Tibial nerve (tissue), 4 donors: ENCODE results near the gene CLCA4. TPM values are rescaled to one million over a fixed set of nuclear protein-coding genes. Genes with fewer than 3 reads are reported as not detected.

Experiments
- DNase-seq, 2 donors: peaks; one replicate each; pipeline ENCODE4 v3.0.0-alpha.2; 2019; ENCODE audit warnings: low spot score in 2 of 2
- H3K27ac ChIP-seq, 4 donors: fragments of 200-600 bp; sonication (generic) in 3 of 4; one replicate each; pipeline ENCODE4 v1.5.1; 2017 to 2019; ENCODE audit warnings: mild to moderate bottlenecking in 1 of 4
- H3K27me3 ChIP-seq, 2 donors: fragments of 200-600 bp; sonication (generic) in 1 of 2; one replicate each; pipeline versions ENCODE4 v1.5.1 to v1.6.0; 2017 to 2019
- H3K36me3 ChIP-seq, 3 donors: fragments of 200-600 bp; sonication (generic); one replicate each; pipeline ENCODE4 v1.5.1; 2018 to 2019
- H3K4me1 ChIP-seq, 4 donors: fragments of 200-600 bp; sonication (generic) in 3 of 4; one replicate each; pipeline ENCODE4 v1.5.1; 2017 to 2019
- H3K4me3 ChIP-seq, 4 donors: fragments of 200-600 bp; sonication (generic) in 3 of 4; one replicate each; pipeline ENCODE4 v1.5.1; 2017 to 2019; ENCODE audit warnings: mild to moderate bottlenecking in 1 of 4, moderate library complexity in 1 of 4
- H3K9me3 ChIP-seq, 4 donors: fragments of 200-600 bp; sonication (generic) in 3 of 4; one replicate each; pipeline ENCODE4 v1.5.1; 2017 to 2019
- CTCF ChIP-seq, 5 experiments: fragments of 200-600 bp in 3 of 5; fragments of 450-650 bp in 2 of 5; sonication (generic) in 3 of 5; IDR thresholded peaks; one replicate each; pipeline ENCODE4 v1.5.1; 2016 to 2019; ENCODE audit warnings: antibody characterized with exemption in 5 of 5, mild to moderate bottlenecking in 3 of 5, moderate library complexity in 2 of 5
- EP300 ChIP-seq, 2 donors: sonication (generic); formaldehyde crosslinking; IDR thresholded peaks; one replicate each; pipeline ENCODE4 v1.6.1; 2017; ENCODE audit warnings: antibody characterized with exemption in 2 of 2, mild to moderate bottlenecking in 1 of 2
- POLR2A ChIP-seq, 2 donors: fragments of 450-650 bp; IDR thresholded peaks; one replicate each; pipeline ENCODE4 v1.6.1; 2017; ENCODE audit warnings: antibody characterized with exemption in 2 of 2, mild to moderate bottlenecking in 2 of 2, moderate library complexity in 2 of 2
- WGBS, 2 donors: methylation state at CpG; one replicate each; pipeline ENCODE4 v1.1.5; 2018; 5-methylcytosine and 5-hydroxymethylcytosine counted together
- total RNA-seq, 4 donors: library from RNA; depleted of rRNA; stranded (reverse); fragments of >200 nt; gene quantifications; one replicate each; pipeline ENCODE4 v1.1.0, GENCODE V29; 2016

The CLCA4 gene
- total RNA-seq, 4 donors from 2014 or later, result not detected

GRCh38 chr1:86502721-86503405 lies 44.0 kb upstream of the CLCA4 start:
- H3K4me3 ChIP-seq, result peak overlapping the region in 2 of 4 donors; percentile 21 to 36
- 64 to 72% methylated on average over 18 of the region's 18 CpGs for WGBS, 2 donors
- TF ChIP-seq CTCF (IDR thresholded peaks at IDR 0.05) (no peak), POLR2A (IDR thresholded peaks at IDR 0.05) (no peak), EP300 (IDR thresholded peaks at IDR 0.05) (no peak)
- H3K27me3 ChIP-seq, result no peaks in the 10 kb centered on the region
- peak overlapping the region in 1 of 4 donors; percentile 34 for H3K27ac ChIP-seq
- no peaks in the 10 kb centered on the region for H3K9me3 ChIP-seq
- no peaks in the 10 kb centered on the region for H3K36me3 ChIP-seq
- no peaks in the 10 kb centered on the region for H3K4me1 ChIP-seq
- no peak for DNase-seq

GRCh38 chr1:86503406-86504136 lies 43.3 kb upstream of the CLCA4 start:
- Histone ChIP-seq H3K36me3 (no peaks in the 10 kb centered on the region), H3K4me1 (no peaks in the 10 kb centered on the region), H3K27me3 (no peaks in the 10 kb centered on the region), H3K27ac (peak overlapping the region in 1 of 4 donors; percentile 24), H3K9me3 (no peaks in the 10 kb centered on the region), H3K4me3 (peak overlapping the region in 1 of 4 donors; percentile 10)
- DNase-seq, result no peak
- TF ChIP-seq CTCF (IDR thresholded peaks at IDR 0.05) (no peak), POLR2A (IDR thresholded peaks at IDR 0.05) (no peak), EP300 (IDR thresholded peaks at IDR 0.05) (no peak)
- 43 to 56% methylated on average over 18 of the region's 18 CpGs for WGBS, 2 donors

GRCh38 chr1:86504137-86504479 lies 42.8 kb upstream of the CLCA4 start:
- H3K36me3 ChIP-seq, result no peaks in the 10 kb centered on the region
- no peak for DNase-seq
- H3K27ac ChIP-seq, result peak overlapping the region in 1 of 4 donors; percentile 24
- 69 to 70% methylated on average over 9 of the region's 9 CpGs for WGBS, 2 donors
- no peaks in the 10 kb centered on the region for H3K4me1 ChIP-seq
- H3K27me3 ChIP-seq, result no peaks in the 10 kb centered on the region
- H3K4me3 ChIP-seq, result peak overlapping the region in 1 of 4 donors; percentile 10
- TF ChIP-seq POLR2A (IDR thresholded peaks at IDR 0.05), result no peak
- TF ChIP-seq CTCF (IDR thresholded peaks at IDR 0.05), result no peak
- TF ChIP-seq EP300 (IDR thresholded peaks at IDR 0.05), result no peak
- no peaks in the 10 kb centered on the region for H3K9me3 ChIP-seq

GRCh38 chr1:86504895-86505563 lies 41.8 kb upstream of the CLCA4 start:
- Histone ChIP-seq H3K9me3 (no peaks in the 10 kb centered on the region), H3K27ac (no peak overlapping the region), H3K4me3 (no peak overlapping the region), H3K36me3 (no peaks in the 10 kb centered on the region), H3K4me1 (no peaks in the 10 kb centered on the region), H3K27me3 (no peaks in the 10 kb centered on the region)
- WGBS, 2 donors, result 90 to 91% methylated on average over 9 of the region's 9 CpGs
- no peak for DNase-seq
- TF ChIP-seq EP300 (IDR thresholded peaks at IDR 0.05) (no peak), CTCF (IDR thresholded peaks at IDR 0.05) (no peak), POLR2A (IDR thresholded peaks at IDR 0.05) (no peak)

- H3K4me1 ChIP-seq, result no peaks in the 10 kb centered on the region
- TF ChIP-seq CTCF (IDR thresholded peaks at IDR 0.05) (no peak), EP300 (IDR thresholded peaks at IDR 0.05) (no peak), POLR2A (IDR thresholded peaks at IDR 0.05) (no peak)
These were observed 41.3 kb upstream of the CLCA4 start for GRCh38 chr1:86505564-86505902.

More at GRCh38 chr1:86505564-86505902, 41.3 kb upstream of the CLCA4 start:
- no peaks in the 10 kb centered on the region for H3K27me3 ChIP-seq
- H3K4me3 ChIP-seq, result no peak overlapping the region
- H3K27ac ChIP-seq, result no peak overlapping the region
- no peak for DNase-seq
- 69 to 72% methylated on average over 4 of the region's 4 CpGs for WGBS, 2 donors
- no peaks in the 10 kb centered on the region for H3K9me3 ChIP-seq
- H3K36me3 ChIP-seq, result no peaks in the 10 kb centered on the region
